GM23338 (cell line): Measurements from ENCODE around the gene COL25A1. TPM values are rescaled to one million over a fixed set of nuclear protein-coding genes. Genes with fewer than 3 reads are reported as not detected.

Source experiments
- ATAC-seq: fragments of 200-7000 bp; cut with Tn5 transposase; 3 replicates; pipeline ENCODE4 v1.9.1; 2020
- DNase-seq: peaks from one replicate; pipeline ENCODE4 v3.0.0-alpha.2; 2015; ENCODE audit warnings: low spot score
- H2AFZ ChIP-seq: fragments of 200-600 bp; sonication (generic); 2 replicates; pipeline ENCODE4 v1.8.0; 2016; ENCODE audit warnings: antibody characterized with exemption, mild to moderate bottlenecking, moderate library complexity
- H3F3A ChIP-seq: fragments of 200-600 bp; sonication (generic); replicated peaks from 2 replicates; pipeline ENCODE4 v1.8.0; 2017; ENCODE audit warnings: antibody characterized with exemption, mixed run types, low read depth
- H3K27ac ChIP-seq: fragments of 200-600 bp; sonication (generic); 2 replicates; pipeline ENCODE4 v1.6.1; 2016; ENCODE audit warnings: low read depth
- H3K27me3 ChIP-seq: fragments of 200-600 bp; sonication (generic); 2 replicates; pipeline ENCODE4 v1.8.0; 2016; ENCODE audit warnings: mild to moderate bottlenecking, mixed run types, moderate library complexity; ENCODE audit not compliant: insufficient read depth
- H3K36me3 ChIP-seq: fragments of 200-600 bp; sonication (generic); 2 replicates; pipeline ENCODE4 v1.8.0; 2016; ENCODE audit warnings: mild to moderate bottlenecking; ENCODE audit not compliant: insufficient read depth
- H3K4me1 ChIP-seq: fragments of 200-600 bp; sonication (generic); 2 replicates; pipeline ENCODE4 v1.8.0; 2016; ENCODE audit warnings: mild to moderate bottlenecking, moderate library complexity; ENCODE audit not compliant: insufficient read depth
- H3K4me2 ChIP-seq: fragments of 200-600 bp; sonication (generic); 2 replicates; pipeline ENCODE4 v1.7.1; 2017; ENCODE audit warnings: mixed run types
- H3K4me3 ChIP-seq: fragments of 200-600 bp; sonication (generic); 2 replicates; pipeline ENCODE4 v1.6.1; 2016; ENCODE audit warnings: mixed run types
- H3K79me2 ChIP-seq: fragments of 200-600 bp; sonication (generic); replicated peaks from 2 replicates; pipeline ENCODE4 v1.8.0; 2017; ENCODE audit warnings: mild to moderate bottlenecking; ENCODE audit not compliant: insufficient read depth
- H3K9me2 ChIP-seq: fragments of 200-600 bp; sonication (generic); 2 replicates; pipeline ENCODE4 v1.8.0; 2017; ENCODE audit not compliant: insufficient read depth
- H4K20me1 ChIP-seq: fragments of 200-600 bp; sonication (generic); replicated peaks from 2 replicates; pipeline ENCODE4 v1.8.0; 2017; ENCODE audit warnings: mild to moderate bottlenecking; ENCODE audit not compliant: insufficient read depth
- H3K27ac Mint-ChIP-seq: 2 replicates; pipeline ENCODE4 v1.8.0; 2020; ENCODE audit warnings: inconsistent platforms, mild to moderate bottlenecking, moderate library complexity, mixed read lengths
- H3K27me3 Mint-ChIP-seq: 3 replicates; pipeline ENCODE4 v1.8.0; 2022; ENCODE audit warnings: low read depth, mild to moderate bottlenecking, moderate library complexity, mixed read lengths, inconsistent platforms; ENCODE audit not compliant: insufficient read depth, poor library complexity
- H3K36me3 Mint-ChIP-seq: 3 replicates; pipeline ENCODE4 v1.8.0; 2021; ENCODE audit warnings: low read depth, mild to moderate bottlenecking, inconsistent platforms, moderate library complexity, mixed read lengths
- H3K4me1 Mint-ChIP-seq: 3 replicates; pipeline ENCODE4 v1.8.0; 2020; ENCODE audit warnings: mild to moderate bottlenecking, inconsistent platforms, mixed read lengths
- H3K4me3 Mint-ChIP-seq: 3 replicates; pipeline ENCODE4 v1.8.0; 2021; ENCODE audit warnings: moderate library complexity, mild to moderate bottlenecking, inconsistent platforms, mixed read lengths
- H3K9me3 Mint-ChIP-seq: 3 replicates; pipeline ENCODE4 v1.8.0; 2020; ENCODE audit warnings: moderate library complexity, mild to moderate bottlenecking, inconsistent platforms, mixed read lengths
- CREB1 ChIP-seq: fragments of 250-450 bp; sonication (Bioruptor Pico); IDR thresholded peaks from 2 replicates; pipeline ENCODE4 v1.5.0; 2020; ENCODE audit warnings: low read depth, mild to moderate bottlenecking, moderate library complexity
- ETS1 ChIP-seq: IDR thresholded peaks from 2 replicates; pipeline ENCODE4 v1.6.1; 2016; ENCODE audit warnings: antibody characterized with exemption
- EZH2 ChIP-seq: fragments of 200-600 bp; sonication (generic); IDR thresholded peaks from one replicate; pipeline ENCODE4 v1.8.0; 2017; ENCODE audit warnings: antibody characterized with exemption, mild to moderate bottlenecking, low read depth; ENCODE audit not compliant: unreplicated experiment
- EZH2phosphoT487 ChIP-seq: fragments of 200-600 bp; sonication (generic); IDR thresholded peaks from one replicate; pipeline ENCODE4 v1.8.1; 2018; ENCODE audit warnings: antibody characterized with exemption; ENCODE audit not compliant: unreplicated experiment
- JUNB ChIP-seq: IDR thresholded peaks from one replicate; pipeline ENCODE4 v1.6.1; 2016; ENCODE audit warnings: antibody characterized with exemption; ENCODE audit not compliant: unreplicated experiment
- NANOG ChIP-seq: IDR thresholded peaks from 2 replicates; pipeline ENCODE4 v1.6.1; 2016; ENCODE audit warnings: antibody characterized with exemption, borderline replicate concordance
- POLR2AphosphoS5 ChIP-seq: IDR thresholded peaks from 2 replicates; pipeline ENCODE4 v1.6.1; 2016; ENCODE audit warnings: antibody characterized with exemption, low read depth
- ZNF114 ChIP-seq: fragments of 250-450 bp; sonication (Bioruptor Pico); IDR thresholded peaks from 2 replicates; pipeline ENCODE4 v1.5.0; 2020; ENCODE audit warnings: mild to moderate bottlenecking, moderate library complexity
- ZNF331 ChIP-seq: fragments of 250-450 bp; sonication (Bioruptor Pico); IDR thresholded peaks from 2 replicates; pipeline ENCODE4 v1.5.0; 2020; ENCODE audit warnings: low read depth, mild to moderate bottlenecking, moderate library complexity
- polyA plus RNA-seq: library from polyadenylated mRNA; unstranded; fragments of >200 nt; fragmentation: Nextera tagmentation; extraction: Ambion mirVana; gene quantifications from 2 replicates; pipeline ENCODE4 v1.2.1, GENCODE V29; 2016
- total RNA-seq: library from RNA; depleted of rRNA; stranded (reverse); fragments of >200 nt; shearing (Covaris generic); gene quantifications from 2 replicates; pipeline ENCODE4 v1.2.3, GENCODE V29; 2014
- TF ChIP-seq, protein P1 (sequence below): IDR thresholded peaks from one replicate; pipeline ENCODE4 v1.6.1; 2018; ENCODE audit warnings: antibody characterized with exemption; ENCODE audit not compliant: unreplicated experiment
- TF ChIP-seq, protein P2 (sequence below), 2 experiments: fragments of 200-600 bp in 1 of 2; sonication (generic) in 1 of 2; conservative IDR thresholded peaks; 2 replicates each; pipeline versions ENCODE4 v1.5.1 to v1.6.1; 2016 to 2017; ENCODE audit warnings: antibody characterized with exemption in 2 of 2, low read depth in 2 of 2, mild to moderate bottlenecking in 2 of 2, moderate library complexity in 1 of 2

Gene COL25A1
- total and polyA plus RNA-seq, 2 experiments from 2014 or later = 3.9 to 5.6 TPM

DNA sequence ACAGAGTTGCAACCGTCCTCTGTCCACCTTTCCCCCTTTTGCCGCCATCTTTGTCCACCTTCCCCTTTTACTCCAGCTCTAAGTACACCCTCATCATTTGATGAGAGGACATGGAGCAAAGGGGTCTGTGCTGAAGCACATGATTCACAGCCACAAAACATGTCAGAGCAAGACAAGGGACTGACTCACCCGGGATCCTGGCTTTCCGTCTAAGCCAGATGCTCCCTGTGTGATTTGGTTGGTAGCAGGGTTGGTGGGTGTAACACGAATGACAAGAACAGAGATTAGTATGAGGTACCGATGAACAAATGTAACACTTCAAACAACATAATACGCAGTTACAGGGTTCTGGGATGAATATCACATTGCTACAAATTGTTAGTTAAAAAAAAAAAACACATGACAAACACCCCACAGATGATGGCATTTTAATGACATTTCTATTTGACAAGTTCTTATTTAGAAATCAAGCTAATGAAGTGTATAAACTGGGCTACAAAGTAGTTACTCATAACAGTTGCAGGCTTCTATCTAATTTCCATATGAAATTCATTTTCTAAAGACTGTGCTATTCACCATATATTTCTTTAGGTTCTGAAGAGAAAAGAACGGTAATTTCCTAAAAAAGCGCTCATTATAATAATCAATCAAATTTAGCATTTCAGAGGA lies 468.2 kb downstream of the COL25A1 start:
- TF ChIP-seq ZNF114 (CRISPR knock-in tag) = no peak
- no peak for TF ChIP-seq ETS1
- TF ChIP-seq, protein P1, sequence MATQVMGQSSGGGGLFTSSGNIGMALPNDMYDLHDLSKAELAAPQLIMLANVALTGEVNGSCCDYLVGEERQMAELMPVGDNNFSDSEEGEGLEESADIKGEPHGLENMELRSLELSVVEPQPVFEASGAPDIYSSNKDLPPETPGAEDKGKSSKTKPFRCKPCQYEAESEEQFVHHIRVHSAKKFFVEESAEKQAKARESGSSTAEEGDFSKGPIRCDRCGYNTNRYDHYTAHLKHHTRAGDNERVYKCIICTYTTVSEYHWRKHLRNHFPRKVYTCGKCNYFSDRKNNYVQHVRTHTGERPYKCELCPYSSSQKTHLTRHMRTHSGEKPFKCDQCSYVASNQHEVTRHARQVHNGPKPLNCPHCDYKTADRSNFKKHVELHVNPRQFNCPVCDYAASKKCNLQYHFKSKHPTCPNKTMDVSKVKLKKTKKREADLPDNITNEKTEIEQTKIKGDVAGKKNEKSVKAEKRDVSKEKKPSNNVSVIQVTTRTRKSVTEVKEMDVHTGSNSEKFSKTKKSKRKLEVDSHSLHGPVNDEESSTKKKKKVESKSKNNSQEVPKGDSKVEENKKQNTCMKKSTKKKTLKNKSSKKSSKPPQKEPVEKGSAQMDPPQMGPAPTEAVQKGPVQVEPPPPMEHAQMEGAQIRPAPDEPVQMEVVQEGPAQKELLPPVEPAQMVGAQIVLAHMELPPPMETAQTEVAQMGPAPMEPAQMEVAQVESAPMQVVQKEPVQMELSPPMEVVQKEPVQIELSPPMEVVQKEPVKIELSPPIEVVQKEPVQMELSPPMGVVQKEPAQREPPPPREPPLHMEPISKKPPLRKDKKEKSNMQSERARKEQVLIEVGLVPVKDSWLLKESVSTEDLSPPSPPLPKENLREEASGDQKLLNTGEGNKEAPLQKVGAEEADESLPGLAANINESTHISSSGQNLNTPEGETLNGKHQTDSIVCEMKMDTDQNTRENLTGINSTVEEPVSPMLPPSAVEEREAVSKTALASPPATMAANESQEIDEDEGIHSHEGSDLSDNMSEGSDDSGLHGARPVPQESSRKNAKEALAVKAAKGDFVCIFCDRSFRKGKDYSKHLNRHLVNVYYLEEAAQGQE = no peak
- TF ChIP-seq EZH2 = no peak
- no peak for TF ChIP-seq POLR2AphosphoS5
- no peak for TF ChIP-seq CREB1 (CRISPR knock-in tag)
- no peak for TF ChIP-seq ZNF331 (CRISPR knock-in tag)
- TF ChIP-seq, protein P2, sequence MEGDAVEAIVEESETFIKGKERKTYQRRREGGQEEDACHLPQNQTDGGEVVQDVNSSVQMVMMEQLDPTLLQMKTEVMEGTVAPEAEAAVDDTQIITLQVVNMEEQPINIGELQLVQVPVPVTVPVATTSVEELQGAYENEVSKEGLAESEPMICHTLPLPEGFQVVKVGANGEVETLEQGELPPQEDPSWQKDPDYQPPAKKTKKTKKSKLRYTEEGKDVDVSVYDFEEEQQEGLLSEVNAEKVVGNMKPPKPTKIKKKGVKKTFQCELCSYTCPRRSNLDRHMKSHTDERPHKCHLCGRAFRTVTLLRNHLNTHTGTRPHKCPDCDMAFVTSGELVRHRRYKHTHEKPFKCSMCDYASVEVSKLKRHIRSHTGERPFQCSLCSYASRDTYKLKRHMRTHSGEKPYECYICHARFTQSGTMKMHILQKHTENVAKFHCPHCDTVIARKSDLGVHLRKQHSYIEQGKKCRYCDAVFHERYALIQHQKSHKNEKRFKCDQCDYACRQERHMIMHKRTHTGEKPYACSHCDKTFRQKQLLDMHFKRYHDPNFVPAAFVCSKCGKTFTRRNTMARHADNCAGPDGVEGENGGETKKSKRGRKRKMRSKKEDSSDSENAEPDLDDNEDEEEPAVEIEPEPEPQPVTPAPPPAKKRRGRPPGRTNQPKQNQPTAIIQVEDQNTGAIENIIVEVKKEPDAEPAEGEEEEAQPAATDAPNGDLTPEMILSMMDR (conservative IDR thresholded peaks at IDR 0.05; ENCODE audit: low read depth in 2 of 2) = no peak
- Mint-ChIP-seq H3K27me3 (no peaks in the 10 kb centered on the region), H3K4me3 (no peak overlapping the region), H3K36me3 (no peaks in the 10 kb centered on the region), H3K9me3 (no peaks in the 10 kb centered on the region), H3K4me1 (no peaks in the 10 kb centered on the region), H3K27ac (0 out of 2 replicates have a peak overlapping the region, but pooled peaks have one; percentile 71)
- Histone ChIP-seq H3K9me2 (no peaks in the 10 kb centered on the region), H3K27ac (no peak overlapping the region), H3K4me3 (no peak overlapping the region), H3K79me2 (no peaks in the 10 kb centered on the region), H3K36me3 (no peaks in the 10 kb centered on the region), H2AFZ (no peak overlapping the region), H3K4me1 (no peaks in the 10 kb centered on the region), H3K4me2 (no peak overlapping the region), H4K20me1 (no peaks in the 10 kb centered on the region), H3F3A (no peaks in the 10 kb centered on the region), H3K27me3 (no peaks in the 10 kb centered on the region)
- DNase-seq (no peak), ATAC-seq (no peak)

GRCh38 chr4:108833046-108833445 lies 469.4 kb downstream of the COL25A1 start:
- H3K4me1 Mint-ChIP-seq = no peaks in the 10 kb centered on the region
- Histone ChIP-seq H3K4me2 (no peak overlapping the region), H3K4me3 (no peak overlapping the region), H3K27me3 (no peaks in the 10 kb centered on the region), H3K36me3 (no peaks in the 10 kb centered on the region), H3K79me2 (no peaks in the 10 kb centered on the region), H3K9me2 (no peaks in the 10 kb centered on the region), H3K4me1 (no peaks in the 10 kb centered on the region), H3F3A (no peaks in the 10 kb centered on the region), H2AFZ (no peak overlapping the region), H4K20me1 (no peaks in the 10 kb centered on the region), H3K27ac (no peak overlapping the region)
- no peak overlapping the region for H3K27ac Mint-ChIP-seq
- H3K36me3 Mint-ChIP-seq = no peaks in the 10 kb centered on the region
- no peak for DNase-seq
- ATAC-seq = no peak
- H3K9me3 Mint-ChIP-seq = no peaks in the 10 kb centered on the region
- H3K4me3 Mint-ChIP-seq = no peak overlapping the region
- H3K27me3 Mint-ChIP-seq = no peaks in the 10 kb centered on the region
- TF ChIP-seq, protein P1 = no peak
- no peak for TF ChIP-seq NANOG
- TF ChIP-seq EZH2phosphoT487 = no peak
- no peak for TF ChIP-seq ETS1
- TF ChIP-seq POLR2AphosphoS5 = no peak
- TF ChIP-seq JUNB = no peak
- TF ChIP-seq EZH2 = no peak
